ENCODE results near the gene PCSK4. TPM values are rescaled to one million over a fixed set of nuclear protein-coding genes. Genes with fewer than 3 reads are reported as not detected.

Gene PCSK4
- total and polyA plus RNA-seq, 2 of the 13 experiments (the other 11 are each of a cell fraction or from before 2014, with no cell fraction given): 2.0 to 2.7 TPM

GRCh38 chr19:1470055-1470304 is 20.2 kb downstream of the PCSK4 start (continued):
- TF ChIP-seq GMEB2 (CRISPR knock-in tag; IDR thresholded peaks at IDR 0.05; ENCODE audit: low read depth): no peak
- 0 out of 2 replicates have a peak, but pooled peaks have one; percentile 36 for TF ChIP-seq ZNF761 (CRISPR knock-in tag; conservative IDR thresholded peaks at IDR 0.05)
- TF ChIP-seq ZGPAT (CRISPR knock-in tag; IDR thresholded peaks at IDR 0.05): 0 out of 2 replicates have a peak, but pooled peaks have one; percentile 14
- TF ChIP-seq ZNF232 (CRISPR knock-in tag; IDR thresholded peaks at IDR 0.05; ENCODE audit: borderline replicate concordance): peak; percentile 45; the same call in 1 of the 2 replicates
- TF ChIP-seq MTERF4 (CRISPR knock-in tag; IDR thresholded peaks at IDR 0.05): peak; percentile 43; the same call in 1 of the 2 replicates
- TF ChIP-seq ZNF326 (CRISPR knock-in tag; IDR thresholded peaks at IDR 0.05; ENCODE audit: borderline replicate concordance): no peak
- TF ChIP-seq ZFP90 (CRISPR knock-in tag; IDR thresholded peaks at IDR 0.05; ENCODE audit: borderline replicate concordance): peak; percentile 59; the same call in 1 of the 2 replicates
- TF ChIP-seq MEIS2 (CRISPR knock-in tag; IDR thresholded peaks at IDR 0.05): 0 out of 2 replicates have a peak, but pooled peaks have one; percentile 18
- TF ChIP-seq ZSCAN21 (CRISPR knock-in tag; IDR thresholded peaks at IDR 0.05; ENCODE audit: borderline replicate concordance): no peak
- TF ChIP-seq PCBP1 (IDR thresholded peaks at IDR 0.05; ENCODE audit: borderline replicate concordance, low read depth, low read length): peak; percentile 51; the same call in 1 of the 2 replicates
- TF ChIP-seq DRAP1 (CRISPR knock-in tag; IDR thresholded peaks at IDR 0.05): no peak
- 0 out of 2 replicates have a peak, but pooled peaks have one; percentile 42 for TF ChIP-seq ZNF709 (CRISPR knock-in tag; IDR thresholded peaks at IDR 0.05)
- TF ChIP-seq ZBTB7A (CRISPR knock-in tag; IDR thresholded peaks at IDR 0.05): no peak
- TF ChIP-seq ZNF768 (CRISPR knock-in tag; IDR thresholded peaks at IDR 0.05): no peak
- TF ChIP-seq ZNF713 (CRISPR knock-in tag; IDR thresholded peaks at IDR 0.05): 0 out of 2 replicates have a peak, but pooled peaks have one; percentile 64
- TF ChIP-seq MAZ (IDR thresholded peaks at IDR 0.05; ENCODE audit: borderline replicate concordance, low read depth, low read length): no peak
- TF ChIP-seq MAZ (CRISPR knock-in tag; IDR thresholded peaks at IDR 0.05; ENCODE audit: low read depth): 0 out of 2 replicates have a peak, but pooled peaks have one; percentile 10
- TF ChIP-seq HOXA5 (CRISPR knock-in tag; IDR thresholded peaks at IDR 0.05): peak; percentile 54; the same call in 1 of the 2 replicates
- TF ChIP-seq ZNF704 (CRISPR knock-in tag; IDR thresholded peaks at IDR 0.05; ENCODE audit: borderline replicate concordance): 0 out of 2 replicates have a peak, but pooled peaks have one; percentile 61
- peak; percentile 48; the same call in 1 of the 2 replicates for TF ChIP-seq ZNF841 (CRISPR knock-in tag; IDR thresholded peaks at IDR 0.05; ENCODE audit: borderline replicate concordance)
- TF ChIP-seq UBTF (CRISPR knock-in tag; IDR thresholded peaks at IDR 0.05): peak; percentile 45; the same call in 1 of the 2 replicates

Measured in HepG2 (cell line).